HepG2 (cell line): Measurements from ENCODE around the gene SLC8A2. TPM values are rescaled to one million over a fixed set of nuclear protein-coding genes. Genes with fewer than 3 reads are reported as not detected.
A peak's percentile ranks its signal among the peaks of the same experiment; 100 is the strongest.

Experiments used
- ATAC-seq: fragments of 200-7000 bp; cut with Tn5 transposase; 3 replicates; pipeline ENCODE4 v1.9.1; 2020; ENCODE audit warnings: mild to moderate bottlenecking, moderate library complexity
- BruUV-seq: library from RNA; stranded (reverse); fragments of 400-500 nt; replicated peaks from 2 replicates; lab custom pipeline; 2021; lab: Mats Ljungman, UMichigan
- CTCF ChIA-PET: fragments of 300-600 bp; formaldehyde crosslinking; extraction: SDS; loops from one replicate; lab custom pipeline; 2021; ENCODE audit warnings: low total read pairs, inconsistent platforms, low intra/inter-chr PET ratio; lab: Yijun Ruan, JAX
- POLR2A ChIA-PET: fragments of 350-600 bp; sonication (Branson Sonifier 250); formaldehyde crosslinking; loops from one replicate; lab custom pipeline; 2020; ENCODE audit warnings: antibody characterized with exemption, inconsistent platforms; lab: Yijun Ruan, JAX
- DNase-seq: peaks from one replicate; pipeline ENCODE4 v3.0.0-alpha.2; 2015; ENCODE audit warnings: low spot score
- FAIRE-seq: peaks from 3 replicates; lab custom pipeline; 2011; peaks lifted over from hg19 to GRCh38; lab: Jason Lieb, UNC
- H2AFZ ChIP-seq: one replicate; pipeline ENCODE4 v1.6.1; 2011; ENCODE audit warnings: low read length, inconsistent platforms
- H3K27ac ChIP-seq: fragments of 300-600 bp; 3 replicates; pipeline ENCODE4 v1.8.0; 2011; ENCODE audit warnings: mixed run types, mild to moderate bottlenecking, mixed read lengths, low read length, inconsistent platforms; ENCODE audit not compliant: insufficient read depth; ENCODE audit errors: extremely low read length
- H3K27me3 ChIP-seq, 2 experiments: fragments of 200-600 bp in 1 of 2; 2 replicates in 1 of 2; 3 replicates in 1 of 2; pipeline versions ENCODE4 v1.6.0 to v1.8.0; 2011; ENCODE audit warnings: low read length in 2 of 2, mild to moderate bottlenecking in 2 of 2, moderate library complexity in 2 of 2, inconsistent platforms in 1 of 2; ENCODE audit not compliant: insufficient read depth in 2 of 2, control insufficient read depth in 1 of 2
- H3K36me3 ChIP-seq, 2 experiments: fragments of 200-600 bp in 1 of 2; replicated peaks in 1 of 2; 2 replicates in 1 of 2; 3 replicates in 1 of 2; pipeline versions ENCODE4 v1.5.1 to v1.8.0; 2011; ENCODE audit warnings: low read length in 2 of 2, inconsistent platforms in 1 of 2; ENCODE audit not compliant: insufficient read depth in 2 of 2, control insufficient read depth in 1 of 2
- H3K4me1 ChIP-seq: 2 replicates; pipeline ENCODE4 v1.5.1; 2012; ENCODE audit warnings: low read length, inconsistent platforms; ENCODE audit not compliant: insufficient read depth
- H3K4me2 ChIP-seq: 2 replicates; pipeline ENCODE4 v1.6.0; 2011; ENCODE audit warnings: low read depth, low read length, inconsistent platforms
- H3K4me3 ChIP-seq, 3 experiments: fragments of 200-600 bp in 1 of 3; sonication (generic), shearing (Covaris generic) in 1 of 3; replicated peaks in 1 of 3; 2 replicates each; pipeline ENCODE4 v1.5.1; 2011 to 2016; ENCODE audit warnings: low read length in 3 of 3, inconsistent platforms in 2 of 3, low read depth in 2 of 3, mild to moderate bottlenecking in 2 of 3, control low read depth in 1 of 3, mixed read lengths in 1 of 3; ENCODE audit not compliant: insufficient read depth in 1 of 3
- H3K79me2 ChIP-seq: one replicate; pipeline ENCODE4 v1.6.1; 2011; ENCODE audit warnings: low read length, inconsistent platforms; ENCODE audit not compliant: insufficient read depth
- H3K9ac ChIP-seq: 2 replicates; pipeline ENCODE4 v1.6.0; 2011; ENCODE audit warnings: mild to moderate bottlenecking, low read depth, low read length, inconsistent platforms; ENCODE audit not compliant: insufficient read depth
- H3K9me3 ChIP-seq: 2 replicates; pipeline ENCODE4 v1.5.1; 2012; ENCODE audit warnings: mild to moderate bottlenecking, low read length
- H4K20me1 ChIP-seq: 2 replicates; pipeline ENCODE4 v1.6.0; 2011; ENCODE audit warnings: inconsistent platforms, mild to moderate bottlenecking, low read length, moderate library complexity; ENCODE audit not compliant: insufficient read depth
- AGO2 ChIP-seq: fragments of 200-400 bp; formaldehyde crosslinking; optimal IDR thresholded peaks from 2 replicates; pipeline ENCODE3; 2017; ENCODE audit warnings: mild to moderate bottlenecking, low read depth, low read length, moderate library complexity
- ZNF101 ChIP-seq: sonication (generic); formaldehyde crosslinking; IDR thresholded peaks from 2 replicates; pipeline ENCODE4 v1.4.0; 2020; ENCODE audit warnings: mild to moderate bottlenecking, low read depth, missing genetic modification reagents, borderline replicate concordance
- ZNF629 ChIP-seq: sonication (generic); formaldehyde crosslinking; conservative IDR thresholded peaks from 2 replicates; pipeline ENCODE4 v1.5.0; 2020; ENCODE audit warnings: missing genetic modification reagents
- ZNF703 ChIP-seq: sonication (generic); formaldehyde crosslinking; IDR thresholded peaks from 2 replicates; pipeline ENCODE4 v1.5.1; 2020; ENCODE audit warnings: missing genetic modification reagents, mild to moderate bottlenecking, moderate library complexity, borderline replicate concordance
- WGBS: methylation state at CpG from one replicate; pipeline ENCODE4 v1.1.6; 2017; ENCODE audit warnings: low lambda C conversion rate; 5-methylcytosine and 5-hydroxymethylcytosine counted together
- in situ Hi-C: cut with HindIII; loops from 2 replicates; pipeline ENCODE4 v1.10.0; 2017; ENCODE audit warnings: low pct_unique_long_range_greater_than_20kb; ENCODE audit not compliant: extremely low pct_ligation_motif_present
- intact Hi-C: fragments of 100-400 bp; cut with micrococcal nuclease; formaldehyde crosslinking; loops from one replicate; pipeline ENCODE4 v1.10.0; 2022; ENCODE audit not compliant: unreplicated experiment
- polyA plus RNA-seq, 8 experiments: library from polyadenylated mRNA; depleted of rRNA in 3 of 8; stranded (reverse) in 7 of 8; unstranded in 1 of 8; fragments of >200 nt; fragmentation: Illumina TruSeq in 4 of 8; extraction: Trizol in 4 of 8; gene quantifications; 2 replicates each; pipeline versions ENCODE4 v1.2.1 to v1.2.3, GENCODE V29; 2011 to 2016; ENCODE audit warnings: low read depth in 4 of 8, missing spikeins in 1 of 8, mixed read lengths in 1 of 8; ENCODE audit not compliant: insufficient read depth in 1 of 8
- total RNA-seq, 5 experiments: library from RNA; depleted of rRNA; stranded (reverse); fragments of >200 nt; fragmentation: Illumina TruSeq; extraction: Trizol; gene quantifications; 2 replicates each; pipeline ENCODE4 v1.2.3, GENCODE V29; 2016; ENCODE audit warnings: low read depth in 1 of 5

SLC8A2 gene
- total and polyA plus RNA-seq, 2 of the 13 experiments (the other 11 are each of a cell fraction or from before 2014, with no cell fraction given), result 0.02 TPM; not detected in 1

DNA sequence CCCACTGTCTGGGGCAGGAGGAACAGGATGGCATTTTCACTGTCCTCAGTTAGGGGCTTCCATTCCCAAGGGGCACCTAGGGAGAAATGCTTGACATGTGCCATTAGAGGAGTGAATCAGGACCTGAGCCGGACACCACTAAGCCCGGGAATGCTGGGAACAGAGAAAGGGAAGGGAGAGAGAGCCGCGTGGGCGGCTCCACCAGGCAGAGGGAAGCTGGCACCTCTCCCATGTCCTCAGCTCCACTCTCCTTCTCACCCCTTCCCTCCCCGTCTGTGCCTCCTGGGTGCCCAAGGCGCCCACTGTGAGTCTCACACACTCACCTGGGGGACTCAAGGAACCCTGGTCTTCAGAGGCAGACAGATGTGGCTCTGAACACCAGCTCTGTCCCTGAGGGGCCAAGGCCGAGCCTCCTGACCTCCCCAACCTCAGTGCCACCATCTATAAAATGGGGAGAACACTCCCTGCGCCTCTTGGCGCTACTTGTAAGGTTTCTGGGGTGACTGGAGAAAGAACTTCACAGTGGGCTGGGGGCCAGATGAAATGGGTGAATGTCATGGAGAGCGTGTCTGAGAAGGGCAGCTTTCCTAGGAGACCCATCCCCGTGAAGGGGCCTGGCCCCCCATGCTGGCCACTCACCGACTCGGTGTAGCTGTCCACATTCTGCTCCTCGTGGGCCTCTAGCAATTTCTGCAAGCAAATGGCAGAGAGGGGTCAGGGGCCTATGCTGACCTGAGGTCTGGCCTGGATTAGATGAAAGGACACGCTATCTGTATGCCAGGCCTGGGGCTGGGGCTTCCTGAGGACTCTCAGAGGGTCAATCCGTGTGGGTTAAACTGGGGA, 17.6 kb upstream of the SLC8A2 start:
- Histone ChIP-seq H3K4me2 (no peak overlapping the region), H3K4me1 (0 out of 2 replicates have a peak, but pooled peaks cover 5% of the 10 kb centered on the region), H3K27me3 (no peaks in the 10 kb centered on the region), H3K27ac (no peak overlapping the region), H3K9me3 (no peaks in the 10 kb centered on the region), H3K4me3 (no peak overlapping the region), H3K79me2 (no peaks in the 10 kb centered on the region), H3K36me3 (peaks cover 16 to 17% of the 10 kb centered on the region in 2 experiments; a peak in 4 of 5 replicates), H2AFZ (no peak overlapping the region), H3K9ac (no peak overlapping the region), H4K20me1 (no peaks in the 10 kb centered on the region)
- POLR2A ChIA-PET, result interaction anchor here (0.7 kb wide), 1 partner anchor 207 kb away, joined by 3 read pairs; no protein-coding TSS in a partner anchor
- ATAC-seq, result no peak
- BruUV-seq, result no TSS peak
- CTCF ChIA-PET, result no interaction called here
- no peak for TF ChIP-seq ZNF703
- peak; percentile 34; the same call in 1 of the 2 replicates for TF ChIP-seq ZNF629 (CRISPR knock-in tag)
- no peak for FAIRE-seq
- 96% methylated on average over 14 of the region's 17 CpGs for WGBS
- intact Hi-C loops, result no loop called here
- in situ Hi-C loops, result no loop called here
- no peak for DNase-seq

DNA sequence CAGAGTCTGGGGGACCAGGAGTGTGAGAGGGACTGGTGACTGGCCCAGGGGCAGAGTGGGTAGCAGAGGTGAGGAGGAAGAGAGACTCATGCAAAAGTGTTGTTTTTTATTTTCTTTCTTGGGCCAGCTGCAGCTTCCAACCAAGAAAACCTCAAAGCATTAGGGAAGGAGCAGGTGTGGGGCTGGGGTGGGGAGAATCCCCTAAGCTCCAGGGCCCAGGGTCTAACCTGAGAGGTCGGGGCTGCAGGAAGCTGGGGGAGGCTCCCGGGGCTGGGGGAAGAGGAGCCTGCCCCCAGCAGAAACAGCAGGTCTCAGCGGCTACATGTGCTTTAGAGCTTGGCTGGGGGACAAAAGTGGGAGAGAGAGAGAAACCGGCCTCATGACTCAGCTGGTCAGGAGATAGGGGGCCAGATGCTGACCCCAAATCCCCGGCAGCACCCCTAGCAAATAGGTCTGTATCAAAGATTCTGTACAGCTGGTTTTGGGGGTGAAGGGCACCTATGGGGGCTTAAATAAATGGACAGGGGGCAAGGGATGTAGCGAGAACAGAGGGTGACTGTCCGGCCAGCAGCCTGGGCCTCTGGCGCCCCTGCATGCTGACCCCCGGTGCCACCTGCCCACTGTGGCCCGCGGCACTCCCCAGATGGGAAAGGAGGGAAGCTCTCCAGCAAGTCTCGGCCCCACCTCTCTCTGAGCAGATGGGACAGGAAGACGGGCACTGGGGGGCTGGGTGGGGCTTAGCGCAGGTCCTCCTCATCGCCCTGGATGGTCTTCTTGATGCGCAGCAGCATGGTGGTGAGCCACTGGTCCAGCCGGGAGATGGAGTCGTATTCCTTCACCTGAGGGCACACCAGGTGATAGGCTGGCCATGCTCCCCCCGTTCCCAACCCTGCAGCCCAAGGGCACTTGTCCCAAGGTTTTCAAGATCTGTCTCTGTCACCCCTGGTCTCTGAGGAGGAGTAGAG, 16.1 kb upstream of the SLC8A2 start:
- WGBS, result 95% methylated on average over 10 of the region's 19 CpGs
- Histone ChIP-seq H3K27me3 (no peaks in the 10 kb centered on the region), H3K9me3 (no peaks in the 10 kb centered on the region), H3K4me2 (no peak overlapping the region), H3K4me1 (peaks cover 12% of the 10 kb centered on the region), H3K27ac (no peak overlapping the region), H3K9ac (no peak overlapping the region), H3K79me2 (no peaks in the 10 kb centered on the region), H2AFZ (no peak overlapping the region), H3K4me3 (no peak overlapping the region), H4K20me1 (no peaks in the 10 kb centered on the region), H3K36me3 (peaks cover 14 to 17% of the 10 kb centered on the region in 2 experiments; a peak in 4 of 5 replicates)
- TF ChIP-seq AGO2 (peak; percentile 16), ZNF101 (no peak)
- BruUV-seq, result no TSS peak
- FAIRE-seq (no peak), ATAC-seq (no peak), DNase-seq (no peak)
- POLR2A ChIA-PET, result no interaction called here
- CTCF ChIA-PET, result no interaction called here
- in situ Hi-C loops, result no loop called here
- intact Hi-C loops, result no loop called here
